GM23248 (cell line): ENCODE results near the gene RALGAPB. TPM values are rescaled to one million over a fixed set of nuclear protein-coding genes. Genes with fewer than 3 reads are reported as not detected.
"Not testable (repeated sequence)": the region's sequence is repeated elsewhere in the genome, so short reads cannot be mapped to it uniquely, and the experiment has no call there.

Experiments used
- DNase-seq: peaks from one replicate; pipeline ENCODE4 v3.0.0-alpha.2; 2015
- H2AFZ ChIP-seq: fragments of 200-600 bp; sonication (generic); 2 replicates; pipeline ENCODE4 v1.6.1; 2016; ENCODE audit warnings: antibody characterized with exemption
- H3F3A ChIP-seq: fragments of 200-600 bp; sonication (generic); 2 replicates; pipeline ENCODE4 v1.6.1; 2016; ENCODE audit warnings: mild to moderate bottlenecking, antibody characterized with exemption, mixed run types; ENCODE audit not compliant: insufficient read depth
- H3K27ac ChIP-seq: fragments of 200-600 bp; sonication (generic); 2 replicates; pipeline ENCODE4 v1.5.1; 2016; ENCODE audit warnings: mild to moderate bottlenecking
- H3K27me3 ChIP-seq: fragments of 200-600 bp; sonication (generic); replicated peaks from 2 replicates; pipeline ENCODE4 v1.6.1; 2016; ENCODE audit warnings: mild to moderate bottlenecking; ENCODE audit not compliant: insufficient read depth
- H3K36me3 ChIP-seq: fragments of 200-600 bp; sonication (generic); 2 replicates; pipeline ENCODE4 v1.6.1; 2016; ENCODE audit warnings: low read depth, mild to moderate bottlenecking
- H3K4me1 ChIP-seq: fragments of 200-600 bp; sonication (generic); 2 replicates; pipeline ENCODE4 v1.6.1; 2016; ENCODE audit warnings: mild to moderate bottlenecking; ENCODE audit not compliant: insufficient read depth
- H3K4me2 ChIP-seq: fragments of 200-600 bp; sonication (generic); one replicate; pipeline ENCODE4 v1.6.1; 2016; ENCODE audit warnings: mild to moderate bottlenecking; ENCODE audit not compliant: unreplicated experiment
- H3K4me3 ChIP-seq: fragments of 200-600 bp; sonication (generic); 2 replicates; pipeline ENCODE4 v1.5.1; 2016; ENCODE audit warnings: mild to moderate bottlenecking
- H3K79me2 ChIP-seq: fragments of 200-600 bp; sonication (generic); 2 replicates; pipeline ENCODE4 v1.6.1; 2016; ENCODE audit warnings: mild to moderate bottlenecking; ENCODE audit not compliant: insufficient read depth
- H3K9ac ChIP-seq: fragments of 200-600 bp; sonication (generic); 2 replicates; pipeline ENCODE4 v1.6.1; 2016; ENCODE audit warnings: mild to moderate bottlenecking
- H3K9me2 ChIP-seq: fragments of 200-600 bp; sonication (generic); 2 replicates; pipeline ENCODE4 v1.6.1; 2016; ENCODE audit warnings: mixed run types, mild to moderate bottlenecking, moderate library complexity; ENCODE audit not compliant: insufficient read depth
- H3K9me3 ChIP-seq: fragments of 200-600 bp; sonication (generic); one replicate; pipeline ENCODE4 v1.6.1; 2017; ENCODE audit warnings: low read depth
- H4K20me1 ChIP-seq: fragments of 200-600 bp; sonication (generic); 2 replicates; pipeline ENCODE4 v1.6.0; 2016; ENCODE audit not compliant: insufficient read depth
- EZH2 ChIP-seq: fragments of 200-600 bp; sonication (generic); IDR thresholded peaks from 2 replicates; pipeline ENCODE4 v1.6.1; 2018; ENCODE audit warnings: antibody characterized with exemption, mild to moderate bottlenecking; ENCODE audit not compliant: insufficient read depth, poor library complexity, severe bottlenecking
- EZH2phosphoT487 ChIP-seq: fragments of 200-600 bp; sonication (generic); IDR thresholded peaks from 2 replicates; pipeline ENCODE4 v1.6.1; 2018; ENCODE audit warnings: antibody characterized with exemption, moderate library complexity, mild to moderate bottlenecking, low read depth; ENCODE audit not compliant: insufficient read depth
- WGBS, 2 experiments: methylation state at CpG; one replicate each; pipeline ENCODE4 v1.1.6; 2015 to 2017; ENCODE audit warnings: low lambda C conversion rate in 2 of 2, low coverage in 1 of 2; ENCODE audit errors: missing lambda C conversion rate in 2 of 2; 5-methylcytosine and 5-hydroxymethylcytosine counted together
- in situ Hi-C: fragments of 300-500 bp; cut with MboI; formaldehyde crosslinking; loops from 2 replicates; pipeline ENCODE4 v1.15.0; 2020
- polyA plus RNA-seq: library from polyadenylated mRNA; unstranded; fragments of >200 nt; fragmentation: Nextera tagmentation; extraction: Ambion mirVana; gene quantifications from 2 replicates; pipeline ENCODE4 v1.2.1, GENCODE V29; 2016
- total RNA-seq: library from RNA; depleted of rRNA; stranded (reverse); fragments of >200 nt; shearing (Covaris generic); gene quantifications from 2 replicates; pipeline ENCODE4 v1.2.3, GENCODE V29; 2014

RALGAPB gene
- total and polyA plus RNA-seq, 2 experiments from 2014 or later = 9.8 to 20.2 TPM

DNA sequence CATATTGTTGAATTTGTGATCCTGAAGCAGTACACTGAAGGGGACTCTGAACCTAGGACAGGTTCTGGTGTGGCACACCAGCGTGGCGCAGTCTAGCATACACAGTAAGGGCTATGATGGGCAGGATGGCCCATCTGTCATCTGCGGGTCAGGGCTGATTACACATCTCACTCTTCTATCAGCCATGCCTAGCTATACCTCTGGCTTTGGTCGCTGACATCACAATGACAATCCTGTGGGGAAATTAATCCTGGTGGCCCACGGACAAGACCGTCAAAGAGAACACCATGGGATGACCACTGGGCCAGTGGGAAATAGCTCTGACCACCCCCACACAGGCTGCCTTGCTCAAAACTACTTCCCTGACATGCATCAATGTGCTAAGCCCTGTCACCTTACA is 40.4 kb upstream of the RALGAPB start:
- Histone ChIP-seq H3K27ac (no peak overlapping the region), H3F3A (peaks cover 37% of the 10 kb centered on the region), H2AFZ (no peak overlapping the region), H3K4me1 (peaks cover 20% of the 10 kb centered on the region), H3K4me2 (no peak overlapping the region), H3K79me2 (peaks cover 79% of the 10 kb centered on the region), H3K36me3 (peaks cover 29% of the 10 kb centered on the region; the same call in 1 of the 2 replicates), H3K9me2 (no peaks in the 10 kb centered on the region), H3K27me3 (no peaks in the 10 kb centered on the region), H3K9me3 (no peaks in the 10 kb centered on the region), H3K4me3 (no peak overlapping the region), H4K20me1 (peaks cover 16% of the 10 kb centered on the region; the same call in 1 of the 2 replicates), H3K9ac (no peak overlapping the region)
- TF ChIP-seq EZH2phosphoT487 = no peak
- TF ChIP-seq EZH2 = no peak
- no peak for DNase-seq
- 96% methylated on average over 6 of the region's 6 CpGs for WGBS, 2 experiments
- in situ Hi-C loops = no loop called here

DNA sequence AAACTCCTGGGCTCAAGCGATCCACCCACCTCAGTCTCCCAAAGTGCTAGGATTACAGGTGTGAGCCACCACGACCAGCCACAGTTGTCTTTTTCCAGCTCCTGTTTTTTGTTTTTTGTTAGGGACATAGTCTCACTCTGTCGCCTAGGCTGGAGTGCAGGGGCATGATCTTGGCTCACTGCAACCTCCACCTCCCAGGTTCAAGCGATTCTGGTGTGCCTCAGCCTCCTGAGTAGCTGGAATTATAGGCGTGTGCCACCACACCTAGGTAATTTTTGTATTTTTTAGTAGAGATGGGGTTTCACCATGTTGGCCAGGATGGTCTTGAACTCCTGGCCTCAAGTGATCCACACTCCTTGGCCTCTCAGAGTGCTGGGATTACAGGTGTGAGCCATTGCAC is 39.8 kb upstream of the RALGAPB start:
- H3K9me3 ChIP-seq, H3K9me2 ChIP-seq, H3K4me2 ChIP-seq, in situ Hi-C loops, H3K9ac ChIP-seq, H3K27ac ChIP-seq, DNase-seq, H3K27me3 ChIP-seq, H2AFZ ChIP-seq: not testable (repeated sequence)
- Histone ChIP-seq H4K20me1 (peaks cover 16% of the 10 kb centered on the region; the same call in 1 of the 2 replicates), H3F3A (peaks cover 32% of the 10 kb centered on the region), H3K4me3 (peak overlapping the region; percentile 94), H3K4me1 (peaks cover 15% of the 10 kb centered on the region; the same call in 1 of the 2 replicates), H3K79me2 (peaks cover 73% of the 10 kb centered on the region), H3K36me3 (peaks cover 23% of the 10 kb centered on the region; the same call in 1 of the 2 replicates)
- 88 to 91% methylated on average over 5 of the region's 5 CpGs for WGBS, 2 experiments

DNA sequence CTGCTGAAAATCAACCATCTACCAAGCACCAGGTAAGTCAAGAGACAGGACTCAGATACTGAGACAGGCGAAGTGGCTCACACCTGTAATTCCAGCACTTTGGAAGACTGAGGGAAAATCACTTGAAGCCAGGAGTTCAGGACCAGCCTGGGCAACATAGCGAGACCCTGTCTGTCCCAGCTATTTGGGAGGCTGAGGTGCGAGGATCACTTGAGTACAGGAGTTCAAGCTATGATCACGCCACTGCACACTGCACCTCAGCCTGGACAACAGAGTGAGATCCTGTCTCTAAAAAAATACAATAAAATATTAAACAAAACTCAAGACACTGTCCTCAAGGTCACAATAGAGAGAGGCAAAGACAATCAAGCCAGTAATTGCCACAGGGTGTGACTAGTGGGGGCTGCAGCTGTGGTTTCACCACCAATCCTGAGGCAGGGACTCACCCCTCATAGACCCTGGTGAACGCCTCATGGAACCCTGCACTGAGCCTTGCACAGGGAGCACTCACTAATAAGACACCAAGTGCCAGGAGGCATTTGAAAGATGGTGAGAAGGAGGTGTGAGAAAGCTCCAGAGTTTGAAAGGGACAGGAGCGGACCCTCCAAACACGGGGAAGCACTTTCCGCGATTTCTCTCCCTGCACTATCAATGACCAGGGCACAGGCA is 39.2 kb upstream of the RALGAPB start:
- Histone ChIP-seq H4K20me1 (peaks cover 16% of the 10 kb centered on the region; the same call in 1 of the 2 replicates), H3K27ac (peak overlapping the region; percentile 81; the same call in 1 of the 2 replicates), H3K9me2 (no peaks in the 10 kb centered on the region), H3K9me3 (no peaks in the 10 kb centered on the region), H3K9ac (peak overlapping the region; percentile 98), H3K4me2 (peak overlapping the region; percentile 83), H2AFZ (no peak overlapping the region), H3F3A (peaks cover 26% of the 10 kb centered on the region), H3K36me3 (peaks cover 20% of the 10 kb centered on the region; the same call in 1 of the 2 replicates), H3K27me3 (no peaks in the 10 kb centered on the region), H3K79me2 (peaks cover 67% of the 10 kb centered on the region), H3K4me1 (peaks cover 13% of the 10 kb centered on the region; the same call in 1 of the 2 replicates), H3K4me3 (peak overlapping the region; percentile 94)
- 81 to 82% methylated on average over 9 of the region's 9 CpGs for WGBS, 2 experiments
- in situ Hi-C loops = no loop called here
- TF ChIP-seq EZH2phosphoT487 (no peak), EZH2 (no peak)
- DNase-seq = no peak

DNA sequence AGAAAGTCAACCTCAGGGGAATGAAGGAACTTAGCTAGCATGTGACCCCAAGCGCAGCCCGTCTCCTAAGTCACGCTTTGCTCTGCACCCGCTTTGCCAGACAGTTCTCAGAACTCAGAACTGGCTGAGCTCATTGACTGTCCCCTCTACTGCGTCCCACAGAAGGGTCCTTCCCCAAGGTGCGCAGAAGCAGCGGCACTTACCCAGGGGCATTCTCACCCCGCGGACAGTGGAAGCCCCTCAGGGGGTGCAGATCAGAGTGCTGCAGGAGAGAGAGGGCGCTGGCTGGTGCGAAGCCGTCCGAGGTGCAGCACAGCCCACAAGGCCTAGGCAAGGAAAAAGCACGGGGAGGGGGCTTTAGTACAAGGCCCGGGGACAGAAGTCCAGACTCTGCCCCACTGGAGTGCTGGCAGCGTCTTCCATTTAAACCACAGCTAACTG is 38.3 kb upstream of the RALGAPB start:
- Histone ChIP-seq H3K9me2 (no peaks in the 10 kb centered on the region), H3F3A (peaks cover 17% of the 10 kb centered on the region), H3K79me2 (peaks cover 58% of the 10 kb centered on the region), H3K9me3 (no peaks in the 10 kb centered on the region), H2AFZ (peak overlapping the region; percentile 72), H3K27me3 (no peaks in the 10 kb centered on the region), H3K4me3 (peak overlapping the region; percentile 94), H3K4me1 (peaks cover 13% of the 10 kb centered on the region; the same call in 1 of the 2 replicates), H3K27ac (peak overlapping the region; percentile 81), H3K9ac (peak overlapping the region; percentile 98), H3K36me3 (peaks cover 19% of the 10 kb centered on the region; the same call in 1 of the 2 replicates), H3K4me2 (peak overlapping the region; percentile 83), H4K20me1 (peaks cover 16% of the 10 kb centered on the region; the same call in 1 of the 2 replicates)
- DNase-seq = peak; percentile 63
- TF ChIP-seq EZH2 (no peak), EZH2phosphoT487 (no peak)
- WGBS, 2 experiments = 3 to 5% methylated on average over 16 of the region's 16 CpGs
- in situ Hi-C loops = no loop called here
